WTC11 (cell line): ENCODE measurements around the gene LASP1. TPM values are rescaled to one million over a fixed set of nuclear protein-coding genes. Genes with fewer than 3 reads are reported as not detected.

Experiments
- ATAC-seq: fragments of 200-7000 bp; cut with Tn5 transposase; 2 replicates; pipeline ENCODE4 v1.10.0; 2021; ENCODE audit warnings: mild to moderate bottlenecking, moderate library complexity
- CTCF ChIA-PET: fragments of 300-600 bp; sonication (Branson Sonifier 250); formaldehyde crosslinking; loops from one replicate; lab custom pipeline; 2021; ENCODE audit warnings: antibody characterized with exemption; lab: Charles Lee
- POLR2A ChIA-PET: fragments of 350-600 bp; sonication (Branson Sonifier 250); formaldehyde crosslinking; loops from one replicate; lab custom pipeline; 2021; ENCODE audit warnings: antibody characterized with exemption; lab: Charles Lee
- DNase-seq: peaks from one replicate; pipeline ENCODE4 v3.0.0; 2021; ENCODE audit warnings: low spot score
- H3K27ac Mint-ChIP-seq: 2 replicates; pipeline ENCODE4 v1.8.0; 2021; ENCODE audit warnings: mixed read lengths
- H3K27me3 Mint-ChIP-seq: 2 replicates; pipeline ENCODE4 v1.8.0; 2021; ENCODE audit warnings: low read depth, mild to moderate bottlenecking, moderate library complexity, mixed read lengths
- H3K36me3 Mint-ChIP-seq: 2 replicates; pipeline ENCODE4 v1.8.0; 2021; ENCODE audit warnings: mixed read lengths
- H3K4me1 Mint-ChIP-seq: 2 replicates; pipeline ENCODE4 v1.8.0; 2022; ENCODE audit warnings: mixed read lengths
- H3K4me3 Mint-ChIP-seq: 2 replicates; pipeline ENCODE4 v1.8.0; 2021; ENCODE audit warnings: mild to moderate bottlenecking, moderate library complexity, mixed read lengths
- H3K9me3 Mint-ChIP-seq: 2 replicates; pipeline ENCODE4 v1.8.0; 2021; ENCODE audit warnings: mixed read lengths
- ATF3 ChIP-seq: sonication (generic); formaldehyde crosslinking; conservative IDR thresholded peaks from 2 replicates; pipeline ENCODE4 v1.8.1; 2022; ENCODE audit warnings: mild to moderate bottlenecking, missing genetic modification reagents
- EMX1 ChIP-seq: fragments of 250-450 bp; sonication (Bioruptor Pico); IDR thresholded peaks from 2 replicates; pipeline ENCODE4 v1.8.0; 2021; ENCODE audit warnings: mild to moderate bottlenecking
- FOXJ3 ChIP-seq: sonication (generic); formaldehyde crosslinking; IDR thresholded peaks from 2 replicates; pipeline ENCODE4 v1.9.0; 2021; ENCODE audit warnings: missing genetic modification reagents, mild to moderate bottlenecking, borderline replicate concordance
- HMGXB4 ChIP-seq: sonication (generic); formaldehyde crosslinking; IDR thresholded peaks from 2 replicates; pipeline ENCODE4 v1.8.1; 2023; ENCODE audit warnings: mild to moderate bottlenecking, moderate library complexity, missing genetic modification reagents
- IRF1 ChIP-seq: sonication (generic); formaldehyde crosslinking; IDR thresholded peaks from 2 replicates; pipeline ENCODE4 v1.8.0; 2023; ENCODE audit warnings: missing genetic modification reagents
- MAX ChIP-seq: sonication (generic); formaldehyde crosslinking; IDR thresholded peaks from 2 replicates; pipeline ENCODE4 v1.8.0; 2022; ENCODE audit warnings: mild to moderate bottlenecking, missing genetic modification reagents
- NFATC4 ChIP-seq: fragments of 250-450 bp; sonication (Bioruptor Pico); IDR thresholded peaks from 2 replicates; pipeline ENCODE4 v1.9.0; 2021; ENCODE audit warnings: mild to moderate bottlenecking
- NFE2L1 ChIP-seq: sonication (generic); formaldehyde crosslinking; IDR thresholded peaks from 2 replicates; pipeline ENCODE4 v1.8.1; 2023; ENCODE audit warnings: missing genetic modification reagents
- SP1 ChIP-seq: sonication (generic); formaldehyde crosslinking; conservative IDR thresholded peaks from 2 replicates; pipeline ENCODE4 v1.8.1; 2022; ENCODE audit warnings: missing genetic modification reagents
- TEAD1 ChIP-seq: sonication (generic); formaldehyde crosslinking; IDR thresholded peaks from 2 replicates; pipeline ENCODE4 v1.8.0; 2022; ENCODE audit warnings: mild to moderate bottlenecking, missing genetic modification reagents
- USF1 ChIP-seq: sonication (generic); formaldehyde crosslinking; IDR thresholded peaks from 2 replicates; pipeline ENCODE4 v1.8.0; 2022; ENCODE audit warnings: mild to moderate bottlenecking, missing genetic modification reagents
- USF2 ChIP-seq: sonication (generic); formaldehyde crosslinking; IDR thresholded peaks from 2 replicates; pipeline ENCODE4 v1.8.1; 2023; ENCODE audit warnings: mild to moderate bottlenecking, missing genetic modification reagents, moderate library complexity
- ZNF138 ChIP-seq: sonication (generic); formaldehyde crosslinking; conservative IDR thresholded peaks from 2 replicates; pipeline ENCODE4 v1.8.1; 2022; ENCODE audit warnings: mild to moderate bottlenecking, moderate library complexity, missing genetic modification reagents
- ZNF416 ChIP-seq: fragments of 250-450 bp; sonication (Bioruptor Pico); IDR thresholded peaks from 2 replicates; pipeline ENCODE4 v1.9.0; 2021; ENCODE audit warnings: mild to moderate bottlenecking, inconsistent platforms
- ZNF512 ChIP-seq: sonication (generic); formaldehyde crosslinking; IDR thresholded peaks from 2 replicates; pipeline ENCODE4 v1.8.1; 2022; ENCODE audit warnings: missing genetic modification reagents, borderline replicate concordance
- ZSCAN18 ChIP-seq: fragments of 250-450 bp; sonication (Bioruptor Pico); IDR thresholded peaks from 2 replicates; pipeline ENCODE4 v2.1.2; 2022; ENCODE audit warnings: mild to moderate bottlenecking, moderate library complexity
- total RNA-seq: library from RNA; stranded (reverse); gene quantifications from 3 replicates; pipeline ENCODE4 v1.2.3, GENCODE V29; 2021

The LASP1 gene
- total RNA-seq, 1 experiment from 2014 or later: 139 TPM

- peak overlapping the region; percentile 99 for H3K4me3 Mint-ChIP-seq
Measured at GRCh38 chr17:38851434-38851833, 18.4 kb upstream of the LASP1 start.

GRCh38 chr17:38852771-38853291 lies 17.0 kb upstream of the LASP1 start:
- Mint-ChIP-seq H3K27ac (peak overlapping the region; percentile 100), H3K9me3 (no peaks in the 10 kb centered on the region), H3K27me3 (no peaks in the 10 kb centered on the region; the same call in 1 of the 2 replicates), H3K4me3 (peak overlapping the region; percentile 99), H3K4me1 (peaks cover 32% of the 10 kb centered on the region), H3K36me3 (peaks cover 55% of the 10 kb centered on the region)
- POLR2A ChIA-PET: interaction anchor here (1.3 to 3.1 kb wide), 2 partner anchors 28 to 73 kb away, joined by 3 to 10 read pairs; partner anchors contain the start of genes CWC25 and LASP1NB
- DNase-seq (no peak), ATAC-seq (no peak)
- CTCF ChIA-PET: interaction anchor here (1.3 to 2.7 kb wide), 4 partner anchors 8 to 114 kb away, joined by 3 to 12 read pairs (median 4); partner anchors contain the start of genes FBXO47 and LASP1NB
- TF ChIP-seq ZSCAN18 (CRISPR knock-in tag) (no peak), HMGXB4 (CRISPR knock-in tag) (no peak), EMX1 (peak; percentile 63; the same call in 1 of the 2 replicates), USF1 (CRISPR knock-in tag) (no peak), ZNF512 (CRISPR knock-in tag) (no peak)

More at GRCh38 chr17:38851434-38851833, 18.4 kb upstream of the LASP1 start:
- peaks cover 60% of the 10 kb centered on the region for H3K36me3 Mint-ChIP-seq
- no peaks in the 10 kb centered on the region; the same call in 1 of the 2 replicates for H3K27me3 Mint-ChIP-seq
- TF ChIP-seq FOXJ3 (CRISPR knock-in tag): no peak
- CTCF ChIA-PET: no interaction called here
- no peaks in the 10 kb centered on the region for H3K9me3 Mint-ChIP-seq
- no peak for ATAC-seq
- POLR2A ChIA-PET: no interaction called here
- peak overlapping the region; percentile 88 for H3K27ac Mint-ChIP-seq
- no peak for DNase-seq
- peaks cover 32% of the 10 kb centered on the region for H3K4me1 Mint-ChIP-seq

GRCh38 chr17:38853292-38854219 lies 16.3 kb upstream of the LASP1 start, which contains the start of gene RPL23:
Gene RPL23 (minus strand): TSS chr17:38853721. CDS start chr17:38853710, 11 bp downstream.
- Mint-ChIP-seq H3K9me3 (no peaks in the 10 kb centered on the region), H3K4me1 (peaks cover 32% of the 10 kb centered on the region), H3K27me3 (no peaks in the 10 kb centered on the region; the same call in 1 of the 2 replicates)
- TF ChIP-seq MAX (peak; percentile 91), ZNF416 (CRISPR knock-in tag) (no peak), ZNF138 (CRISPR knock-in tag) (0 out of 2 replicates have a peak, but pooled peaks have one; percentile 46), IRF1 (CRISPR knock-in tag) (peak; percentile 67; the same call in 1 of the 2 replicates), ATF3 (CRISPR knock-in tag) (no peak), EMX1 (peak; percentile 42; the same call in 1 of the 2 replicates), USF1 (CRISPR knock-in tag) (peak; percentile 97), SP1 (CRISPR knock-in tag) (peak; percentile 97), USF2 (CRISPR knock-in tag) (peak; percentile 96), HMGXB4 (CRISPR knock-in tag) (peak; percentile 81; the same call in 1 of the 2 replicates), NFATC4 (CRISPR knock-in tag) (peak; percentile 32; the same call in 1 of the 2 replicates), NFE2L1 (CRISPR knock-in tag) (peak; percentile 29; the same call in 1 of the 2 replicates), TEAD1 (CRISPR knock-in tag) (peak; percentile 81; the same call in 1 of the 2 replicates)

More at GRCh38 chr17:38853292-38854219, 16.3 kb upstream of the LASP1 start, which contains the start of gene RPL23:
- H3K36me3 Mint-ChIP-seq: peaks cover 48% of the 10 kb centered on the region
- ChIA-PET CTCF (interaction anchor here (0.6 to 2.7 kb wide), 9 partner anchors 9 to 338 kb away, joined by 3 to 12 read pairs (median 3); partner anchors contain the start of genes FBXO47, LASP1, LASP1NB and PIP4K2B), POLR2A (interaction anchor here (0.6 to 3.1 kb wide), 15 partner anchors 9 to 1271 kb away, joined by 3 to 13 read pairs (median 3); partner anchors contain the start of genes CWC25, FBXO47, LASP1 and LASP1NB)
- DNase-seq (peak; percentile 92), ATAC-seq (peak; percentile 83)
- H3K4me3 Mint-ChIP-seq: peak within 1 kb of the TSS; percentile 99
- H3K27ac Mint-ChIP-seq: peak within 1 kb of the TSS; percentile 100
